ENCODE measurements around the gene PAX5.

DNA sequence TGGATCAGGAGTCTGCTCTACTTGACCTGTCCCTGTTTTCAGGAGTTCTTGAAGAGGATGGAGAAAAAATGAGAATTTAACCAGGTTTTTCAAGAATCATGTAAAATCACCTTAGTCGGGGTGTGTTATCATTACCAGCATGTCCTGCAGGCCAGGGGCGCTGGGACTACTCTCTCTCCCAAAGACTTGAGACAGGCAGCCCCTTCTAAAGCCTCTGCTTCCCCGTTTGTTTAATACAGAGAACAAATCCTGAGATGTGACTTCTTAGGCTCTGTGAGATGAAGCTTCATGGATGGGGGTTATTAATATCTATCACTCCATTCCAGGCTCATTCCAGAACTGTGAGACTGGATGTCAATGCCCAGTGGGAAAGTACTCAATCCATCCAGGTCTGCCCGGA lies 3.0 kb downstream of the PAX5 start:
- TF ChIP-seq, protein P1, sequence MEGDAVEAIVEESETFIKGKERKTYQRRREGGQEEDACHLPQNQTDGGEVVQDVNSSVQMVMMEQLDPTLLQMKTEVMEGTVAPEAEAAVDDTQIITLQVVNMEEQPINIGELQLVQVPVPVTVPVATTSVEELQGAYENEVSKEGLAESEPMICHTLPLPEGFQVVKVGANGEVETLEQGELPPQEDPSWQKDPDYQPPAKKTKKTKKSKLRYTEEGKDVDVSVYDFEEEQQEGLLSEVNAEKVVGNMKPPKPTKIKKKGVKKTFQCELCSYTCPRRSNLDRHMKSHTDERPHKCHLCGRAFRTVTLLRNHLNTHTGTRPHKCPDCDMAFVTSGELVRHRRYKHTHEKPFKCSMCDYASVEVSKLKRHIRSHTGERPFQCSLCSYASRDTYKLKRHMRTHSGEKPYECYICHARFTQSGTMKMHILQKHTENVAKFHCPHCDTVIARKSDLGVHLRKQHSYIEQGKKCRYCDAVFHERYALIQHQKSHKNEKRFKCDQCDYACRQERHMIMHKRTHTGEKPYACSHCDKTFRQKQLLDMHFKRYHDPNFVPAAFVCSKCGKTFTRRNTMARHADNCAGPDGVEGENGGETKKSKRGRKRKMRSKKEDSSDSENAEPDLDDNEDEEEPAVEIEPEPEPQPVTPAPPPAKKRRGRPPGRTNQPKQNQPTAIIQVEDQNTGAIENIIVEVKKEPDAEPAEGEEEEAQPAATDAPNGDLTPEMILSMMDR (IDR thresholded peaks at IDR 0.05) = no peak
- TF ChIP-seq ZFX (IDR thresholded peaks at IDR 0.05; ENCODE audit: borderline replicate concordance) = no peak
